ENCODE results near the gene HEATR5A. TPM values are rescaled to one million over a fixed set of nuclear protein-coding genes. Genes with fewer than 3 reads are reported as not detected.

HEATR5A gene
- total and polyA plus RNA-seq, 2 of the 13 experiments (the other 11 are each of a cell fraction or from before 2014, with no cell fraction given), result 36.4 to 105 TPM

- TF ChIP-seq ZNF646 (CRISPR knock-in tag; IDR thresholded peaks at IDR 0.05) (0 out of 2 replicates have a peak, but pooled peaks have one; percentile 39), ZNF674 (CRISPR knock-in tag; IDR thresholded peaks at IDR 0.05; ENCODE audit: low read depth) (0 out of 2 replicates have a peak, but pooled peaks have one; percentile 13), ZMYM3 (CRISPR knock-in tag; IDR thresholded peaks at IDR 0.05) (peak; percentile 67), ZNF30 (CRISPR knock-in tag; IDR thresholded peaks at IDR 0.05) (0 out of 2 replicates have a peak, but pooled peaks have one; percentile 65), ZNF33B (CRISPR knock-in tag; IDR thresholded peaks at IDR 0.05) (no peak), ZNF839 (CRISPR knock-in tag; IDR thresholded peaks at IDR 0.05; ENCODE audit: borderline replicate concordance) (peak; percentile 83; the same call in 1 of the 2 replicates), NONO (IDR thresholded peaks at IDR 0.05) (no peak), NONO (CRISPR knock-in tag; conservative IDR thresholded peaks at IDR 0.05) (no peak), ZNF274 (CRISPR knock-in tag; IDR thresholded peaks at IDR 0.05) (peak; percentile 49; the same call in 1 of the 2 replicates), TFDP2 (CRISPR knock-in tag; IDR thresholded peaks at IDR 0.05) (no peak), TBX2 (CRISPR knock-in tag; IDR thresholded peaks at IDR 0.05; ENCODE audit: borderline replicate concordance) (0 out of 2 replicates have a peak, but pooled peaks have one; percentile 27), ZNF550 (CRISPR knock-in tag; IDR thresholded peaks at IDR 0.05; ENCODE audit: borderline replicate concordance) (0 out of 2 replicates have a peak, but pooled peaks have one; percentile 89), SMAD1 (CRISPR knock-in tag; IDR thresholded peaks at IDR 0.05; ENCODE audit: borderline replicate concordance, low read depth) (0 out of 2 replicates have a peak, but pooled peaks have one; percentile 43), ZBTB38 (CRISPR knock-in tag; IDR thresholded peaks at IDR 0.05) (peak; percentile 66; the same call in 1 of the 2 replicates), SIX4 (CRISPR knock-in tag; IDR thresholded peaks at IDR 0.05) (no peak), SPEN (CRISPR knock-in tag; IDR thresholded peaks at IDR 0.05; ENCODE audit: low read depth) (peak; percentile 39; the same call in 1 of the 2 replicates), ZNF253 (CRISPR knock-in tag; IDR thresholded peaks at IDR 0.05; ENCODE audit: borderline replicate concordance) (peak; percentile 20; the same call in 1 of the 2 replicates), SAFB2 (CRISPR knock-in tag; IDR thresholded peaks at IDR 0.05; ENCODE audit: borderline replicate concordance, low read depth) (0 out of 2 replicates have a peak, but pooled peaks have one; percentile 39), SNAPC2 (CRISPR knock-in tag; IDR thresholded peaks at IDR 0.05) (peak; percentile 72; the same call in 1 of the 2 replicates), ZNF121 (CRISPR knock-in tag; IDR thresholded peaks at IDR 0.05) (peak; percentile 80), ATF7-NPFF (CRISPR knock-in tag; IDR thresholded peaks at IDR 0.05; ENCODE audit: low read depth) (peak; percentile 52; the same call in 1 of the 2 replicates)
These were observed 153.7 kb downstream of the HEATR5A start (continued) for GRCh38 chr14:31266437-31267331.
